HG03442 (cell line): ENCODE data around the gene CPEB4.

ENCODE experiments used
- ATAC-seq: cut with Tn5 transposase; IDR thresholded peaks from one replicate; pipeline ENCODE4 v1.9.1; 2021; ENCODE audit warnings: mild to moderate bottlenecking, moderate library complexity; ENCODE audit not compliant: unreplicated experiment

The CPEB4 gene

GRCh38 chr5:173910215-173910614 is 22.1 kb downstream of the CPEB4 start:
- ATAC-seq = no peak

GRCh38 chr5:173911623-173912022 is 23.5 kb downstream of the CPEB4 start:
- no peak for ATAC-seq

- ATAC-seq = no peak
Measured at GRCh38 chr5:173913686-173914321, 25.7 kb downstream of the CPEB4 start.

- ATAC-seq = no peak
Measured at GRCh38 chr5:173915310-173916014, 27.3 kb downstream of the CPEB4 start.

GRCh38 chr5:173916233-173916632 is 28.1 kb downstream of the CPEB4 start:
- no peak for ATAC-seq

- peak; percentile 88 for ATAC-seq
Measured at GRCh38 chr5:173917788-173918786, 29.9 kb downstream of the CPEB4 start.

- ATAC-seq = no peak
Measured at GRCh38 chr5:173919443-173919842, 31.3 kb downstream of the CPEB4 start.

GRCh38 chr5:173920024-173920753 is 32.0 kb downstream of the CPEB4 start:
- no peak for ATAC-seq

GRCh38 chr5:173920866-173921555 is 32.9 kb downstream of the CPEB4 start:
- ATAC-seq = no peak

- ATAC-seq = no peak
Measured at GRCh38 chr5:173922527-173922926, 34.4 kb downstream of the CPEB4 start.

- no peak for ATAC-seq
Measured at GRCh38 chr5:173923218-173924095, 35.3 kb downstream of the CPEB4 start.

GRCh38 chr5:173924899-173925298 is 36.8 kb downstream of the CPEB4 start:
- no peak for ATAC-seq

- no peak for ATAC-seq
Measured at GRCh38 chr5:173925449-173926071, 37.4 kb downstream of the CPEB4 start.

- ATAC-seq = no peak
Measured at GRCh38 chr5:173926359-173926758, 38.2 kb downstream of the CPEB4 start.

GRCh38 chr5:173928871-173929574 is 40.9 kb downstream of the CPEB4 start:
- ATAC-seq = no peak

- ATAC-seq = no peak
Measured at GRCh38 chr5:173932695-173933139, 44.6 kb downstream of the CPEB4 start.

- ATAC-seq = no peak
Measured at GRCh38 chr5:173933901-173934300, 45.8 kb downstream of the CPEB4 start.

- ATAC-seq = no peak
Measured at GRCh38 chr5:173935396-173935795, 47.2 kb downstream of the CPEB4 start.
